K562 (cell line): ENCODE results near the gene CDC42EP5. TPM values are rescaled to one million over a fixed set of nuclear protein-coding genes. Genes with fewer than 3 reads are reported as not detected.

ENCODE experiments used
- CBX3 ChIP-seq, 2 experiments: IDR thresholded peaks; 1 replicate in 1 of 2; 2 replicates in 1 of 2; pipeline ENCODE4 v1.6.1; 2012; ENCODE audit warnings: inconsistent platforms in 2 of 2, low read length in 2 of 2, borderline replicate concordance in 1 of 2, control low read depth in 1 of 2
- ERF ChIP-seq: fragments of 450-650 bp; formaldehyde crosslinking; IDR thresholded peaks from 2 replicates; pipeline ENCODE4 v1.4.0; 2020; ENCODE audit warnings: mild to moderate bottlenecking, mixed read lengths
- FOXK2 ChIP-seq, 2 experiments: fragments of 450-650 bp; IDR thresholded peaks in 1 of 2; conservative IDR thresholded peaks in 1 of 2; 2 replicates each; pipeline ENCODE4 v1.6.1; 2016; ENCODE audit warnings: low read depth in 2 of 2, mild to moderate bottlenecking in 1 of 2
- GATA2 ChIP-seq: sonication (generic); formaldehyde crosslinking; IDR thresholded peaks from 2 replicates; pipeline ENCODE4 v1.4.0; 2020; ENCODE audit warnings: mild to moderate bottlenecking, missing genetic modification reagents
- GTF2E2 ChIP-seq: fragments of 200-800 bp; sonication (Bioruptor generic); IDR thresholded peaks from 2 replicates; pipeline ENCODE4 v1.6.1; 2016; ENCODE audit warnings: missing genetic modification characterization, missing compliant biosample characterization
- HINFP ChIP-seq: fragments of 450-650 bp; conservative IDR thresholded peaks from 2 replicates; pipeline ENCODE4 v1.6.1; 2016; ENCODE audit warnings: missing genetic modification characterization, low read depth, mild to moderate bottlenecking, control low read depth, missing compliant biosample characterization
- HMG20A ChIP-seq: fragments of 450-650 bp; formaldehyde crosslinking; conservative IDR thresholded peaks from 2 replicates; pipeline ENCODE4 v1.4.0; 2020; ENCODE audit warnings: mild to moderate bottlenecking, mixed read lengths
- HOXB6 ChIP-seq: fragments of 250-450 bp; sonication (Bioruptor Pico); IDR thresholded peaks from 2 replicates; pipeline ENCODE4 v1.5.1; 2022; ENCODE audit warnings: mild to moderate bottlenecking, borderline replicate concordance
- KAT8 ChIP-seq: fragments of 450-650 bp; IDR thresholded peaks from 2 replicates; pipeline ENCODE4 v1.6.1; 2016; ENCODE audit warnings: low read depth, mild to moderate bottlenecking
- KLF6 ChIP-seq: fragments of 250-450 bp; sonication (Bioruptor Pico); IDR thresholded peaks from 2 replicates; pipeline ENCODE4 v1.4.0; 2020; ENCODE audit warnings: mild to moderate bottlenecking, moderate library complexity, borderline replicate concordance
- LARP7 ChIP-seq: fragments of 450-650 bp; IDR thresholded peaks from 2 replicates; pipeline ENCODE4 v1.6.1; 2016
- MIER1 ChIP-seq: fragments of 450-650 bp; IDR thresholded peaks from 2 replicates; pipeline ENCODE4 v1.6.1; 2016; ENCODE audit warnings: antibody characterized with exemption, mild to moderate bottlenecking, low read depth
- NFIC ChIP-seq: fragments of 450-650 bp; IDR thresholded peaks from 2 replicates; pipeline ENCODE4 v1.6.1; 2017; ENCODE audit warnings: mild to moderate bottlenecking, inconsistent platforms
- NR3C1 ChIP-seq: sonication (generic); formaldehyde crosslinking; IDR thresholded peaks from 2 replicates; pipeline ENCODE4 v1.8.1; 2022; ENCODE audit warnings: missing genetic modification reagents
- POLR2H ChIP-seq: IDR thresholded peaks from 2 replicates; pipeline ENCODE4 v1.6.1; 2016; ENCODE audit warnings: missing genetic modification characterization, low read depth, mild to moderate bottlenecking, control low read depth, missing compliant biosample characterization, moderate library complexity
- SOX6 ChIP-seq: fragments of 450-650 bp; IDR thresholded peaks from 2 replicates; pipeline ENCODE4 v1.6.1; 2014; ENCODE audit warnings: mild to moderate bottlenecking
- STAG1 ChIP-seq: sonication (generic); formaldehyde crosslinking; IDR thresholded peaks from 2 replicates; pipeline ENCODE4 v1.5.0; 2020; ENCODE audit warnings: missing genetic modification reagents, borderline replicate concordance
- TAF9B ChIP-seq: fragments of 450-650 bp; IDR thresholded peaks from 2 replicates; pipeline ENCODE4 v1.6.1; 2018; ENCODE audit warnings: mild to moderate bottlenecking; ENCODE audit not compliant: partially characterized antibody
- TBP ChIP-seq: optimal IDR thresholded peaks from 2 replicates; pipeline ENCODE3; 2011; ENCODE audit warnings: low read depth, low read length, improper control_type of control experiment
- TFAP4 ChIP-seq: sonication (generic); formaldehyde crosslinking; IDR thresholded peaks from 2 replicates; pipeline ENCODE4 v1.8.0; 2022; ENCODE audit warnings: missing genetic modification reagents, mild to moderate bottlenecking, moderate library complexity, borderline replicate concordance
- THRAP3 ChIP-seq: fragments of 450-650 bp; IDR thresholded peaks from 2 replicates; pipeline ENCODE4 v1.6.1; 2016; ENCODE audit warnings: mild to moderate bottlenecking, inconsistent platforms, borderline replicate concordance
- ZBTB8A ChIP-seq: fragments of 450-650 bp; IDR thresholded peaks from 2 replicates; pipeline ENCODE4 v1.6.1; 2018; ENCODE audit warnings: mild to moderate bottlenecking, moderate library complexity; ENCODE audit not compliant: partially characterized antibody
- ZC3H8 ChIP-seq: fragments of 450-650 bp; IDR thresholded peaks from 2 replicates; pipeline ENCODE4 v1.6.1; 2017
- ZNF12 ChIP-seq: sonication (generic); formaldehyde crosslinking; IDR thresholded peaks from 2 replicates; pipeline ENCODE4 v1.4.0; 2020; ENCODE audit warnings: mild to moderate bottlenecking, missing genetic modification reagents
- ZNF124 ChIP-seq: sonication (generic); formaldehyde crosslinking; IDR thresholded peaks from 2 replicates; pipeline ENCODE4 v1.8.1; 2022; ENCODE audit warnings: missing genetic modification reagents
- polyA plus RNA-seq, 8 experiments: library from polyadenylated mRNA; depleted of rRNA in 4 of 8; stranded (reverse) in 5 of 8; unstranded in 3 of 8; fragments of >200 nt; fragmentation: Nextera tagmentation in 2 of 8; fragmentation: Illumina TruSeq in 1 of 8; extraction: Ambion mirVana in 2 of 8; extraction: Trizol in 1 of 8; gene quantifications; 2 replicates each; pipeline versions ENCODE4 v1.2.1 to v1.2.3, GENCODE V29; 2011 to 2014; ENCODE audit warnings: inconsistent platforms in 1 of 8, missing spikeins in 1 of 8
- total RNA-seq, 7 experiments: library from RNA; depleted of rRNA in 6 of 7; stranded (reverse); fragments of >200 nt in 6 of 7; fragmentation: Illumina TruSeq in 2 of 7; extraction: Trizol in 2 of 7; gene quantifications; 2 replicates each; pipeline versions ENCODE4 v1.2.1 to v1.2.3, GENCODE V29; 2011 to 2021; ENCODE audit warnings: low replicate concordance in 1 of 7
- TF ChIP-seq, protein P1 (sequence below): fragments of 450-650 bp; IDR thresholded peaks from 2 replicates; pipeline ENCODE4 v1.6.1; 2016

Gene CDC42EP5
- total and polyA plus RNA-seq, 9 of the 15 experiments (the other 6 are each of a cell fraction or from before 2014, with no cell fraction given) = 0.15 to 0.38 TPM; not detected in 7

DNA sequence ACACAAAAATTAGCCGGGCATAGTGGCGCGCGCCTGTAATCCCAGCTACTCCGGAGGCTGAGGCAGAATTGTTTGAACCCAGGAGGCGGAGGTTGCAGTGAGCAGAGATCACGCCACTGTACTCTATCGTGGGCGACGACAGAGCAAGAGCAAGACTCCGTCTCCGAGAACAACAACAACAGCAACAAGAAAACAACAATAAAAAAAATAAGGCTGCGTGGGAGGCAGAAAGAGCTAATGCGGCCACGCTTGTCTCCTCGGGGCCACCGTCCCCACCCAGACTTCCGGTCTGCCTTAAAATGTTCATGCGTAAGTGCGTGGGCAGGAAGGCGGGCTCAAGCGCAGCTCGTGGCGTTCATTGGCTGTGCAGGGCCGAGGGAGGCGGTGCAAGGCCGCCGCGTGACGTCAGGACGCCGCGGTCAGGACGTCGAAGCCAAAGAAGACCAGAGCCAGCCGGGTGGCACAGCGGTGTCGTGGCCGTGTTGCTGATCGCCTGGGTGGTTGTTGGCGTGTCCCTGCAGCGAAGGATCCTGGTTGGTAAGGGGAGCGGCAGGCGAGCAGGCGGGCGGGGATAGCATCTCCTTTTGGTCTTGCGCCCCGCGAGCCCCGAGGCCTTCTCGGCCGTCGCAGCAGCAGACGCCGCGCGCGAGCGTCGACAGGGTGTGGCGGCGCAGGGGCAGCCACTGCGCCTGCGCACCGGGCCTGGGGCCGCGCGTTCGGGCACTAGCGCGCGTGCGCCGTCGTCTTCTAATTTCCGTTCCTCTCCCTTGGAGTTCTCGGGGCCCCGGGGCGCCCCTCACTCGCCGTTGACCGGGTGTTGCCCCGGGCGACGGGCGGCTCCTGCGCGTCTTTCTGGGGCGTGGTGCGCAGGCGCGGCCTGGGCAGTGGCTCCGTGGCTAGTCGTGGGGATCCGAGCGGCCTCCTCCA is 24.1 kb downstream of the CDC42EP5 start, which contains the start of gene LENG8 (continued):
- TF ChIP-seq, protein P1, sequence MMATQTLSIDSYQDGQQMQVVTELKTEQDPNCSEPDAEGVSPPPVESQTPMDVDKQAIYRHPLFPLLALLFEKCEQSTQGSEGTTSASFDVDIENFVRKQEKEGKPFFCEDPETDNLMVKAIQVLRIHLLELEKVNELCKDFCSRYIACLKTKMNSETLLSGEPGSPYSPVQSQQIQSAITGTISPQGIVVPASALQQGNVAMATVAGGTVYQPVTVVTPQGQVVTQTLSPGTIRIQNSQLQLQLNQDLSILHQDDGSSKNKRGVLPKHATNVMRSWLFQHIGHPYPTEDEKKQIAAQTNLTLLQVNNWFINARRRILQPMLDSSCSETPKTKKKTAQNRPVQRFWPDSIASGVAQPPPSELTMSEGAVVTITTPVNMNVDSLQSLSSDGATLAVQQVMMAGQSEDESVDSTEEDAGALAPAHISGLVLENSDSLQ = peak; percentile 51; the same call in 1 of the 2 replicates
- TF ChIP-seq ZBTB8A (no peak), TBP (peak; percentile 82), ERF (CRISPR knock-in tag) (peak; percentile 60; the same call in 1 of the 2 replicates), KLF6 (CRISPR knock-in tag) (peak; percentile 84; the same call in 1 of the 2 replicates), NR3C1 (peak; percentile 64; the same call in 1 of the 2 replicates), GATA2 (CRISPR knock-in tag) (0 out of 2 replicates have a peak, but pooled peaks have one; percentile 13), TAF9B (peak; percentile 88), NFIC (peak; percentile 78), SOX6 (peak; percentile 19; the same call in 1 of the 2 replicates), ZNF12 (CRISPR knock-in tag) (0 out of 2 replicates have a peak, but pooled peaks have one; percentile 37), HINFP (tag) (no peak), FOXK2 (conservative IDR thresholded peaks at IDR 0.05 in 1 of 2, IDR thresholded peaks at IDR 0.05 in 1 of 2; ENCODE audit: low read depth in 2 of 2) (peak; percentile 45 to 59; a peak in 3 of 4 replicates), GTF2E2 (tag) (peak; percentile 92), LARP7 (peak; percentile 17; the same call in 1 of the 2 replicates), POLR2H (peak; percentile 91), ZC3H8 (no peak), CBX3 (IDR thresholded peaks at IDR 0.05; ENCODE audit: borderline replicate concordance in 1 of 2, low read length in 2 of 2) (no peak), THRAP3 (peak; percentile 72; the same call in 1 of the 2 replicates), ZNF124 (CRISPR knock-in tag) (no peak), HOXB6 (CRISPR knock-in tag) (0 out of 2 replicates have a peak, but pooled peaks have one; percentile 23), TFAP4 (peak; percentile 71; the same call in 1 of the 2 replicates), MIER1 (0 out of 2 replicates have a peak, but pooled peaks have one; percentile 13), STAG1 (no peak; the same call in 1 of the 2 replicates), KAT8 (no peak), HMG20A (no peak)
